CD4-positive, alpha-beta T cell treated with Interleukin-12 subunit alpha and Interleukin-12 subunit beta, for 1 hour (primary cell): ENCODE data around the gene HK3.

Source experiments
- DNase-seq: peaks from one replicate; pipeline ENCODE4 v3.0.0-alpha.2; 2020

Gene HK3, protein sequence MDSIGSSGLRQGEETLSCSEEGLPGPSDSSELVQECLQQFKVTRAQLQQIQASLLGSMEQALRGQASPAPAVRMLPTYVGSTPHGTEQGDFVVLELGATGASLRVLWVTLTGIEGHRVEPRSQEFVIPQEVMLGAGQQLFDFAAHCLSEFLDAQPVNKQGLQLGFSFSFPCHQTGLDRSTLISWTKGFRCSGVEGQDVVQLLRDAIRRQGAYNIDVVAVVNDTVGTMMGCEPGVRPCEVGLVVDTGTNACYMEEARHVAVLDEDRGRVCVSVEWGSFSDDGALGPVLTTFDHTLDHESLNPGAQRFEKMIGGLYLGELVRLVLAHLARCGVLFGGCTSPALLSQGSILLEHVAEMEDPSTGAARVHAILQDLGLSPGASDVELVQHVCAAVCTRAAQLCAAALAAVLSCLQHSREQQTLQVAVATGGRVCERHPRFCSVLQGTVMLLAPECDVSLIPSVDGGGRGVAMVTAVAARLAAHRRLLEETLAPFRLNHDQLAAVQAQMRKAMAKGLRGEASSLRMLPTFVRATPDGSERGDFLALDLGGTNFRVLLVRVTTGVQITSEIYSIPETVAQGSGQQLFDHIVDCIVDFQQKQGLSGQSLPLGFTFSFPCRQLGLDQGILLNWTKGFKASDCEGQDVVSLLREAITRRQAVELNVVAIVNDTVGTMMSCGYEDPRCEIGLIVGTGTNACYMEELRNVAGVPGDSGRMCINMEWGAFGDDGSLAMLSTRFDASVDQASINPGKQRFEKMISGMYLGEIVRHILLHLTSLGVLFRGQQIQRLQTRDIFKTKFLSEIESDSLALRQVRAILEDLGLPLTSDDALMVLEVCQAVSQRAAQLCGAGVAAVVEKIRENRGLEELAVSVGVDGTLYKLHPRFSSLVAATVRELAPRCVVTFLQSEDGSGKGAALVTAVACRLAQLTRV

DNA sequence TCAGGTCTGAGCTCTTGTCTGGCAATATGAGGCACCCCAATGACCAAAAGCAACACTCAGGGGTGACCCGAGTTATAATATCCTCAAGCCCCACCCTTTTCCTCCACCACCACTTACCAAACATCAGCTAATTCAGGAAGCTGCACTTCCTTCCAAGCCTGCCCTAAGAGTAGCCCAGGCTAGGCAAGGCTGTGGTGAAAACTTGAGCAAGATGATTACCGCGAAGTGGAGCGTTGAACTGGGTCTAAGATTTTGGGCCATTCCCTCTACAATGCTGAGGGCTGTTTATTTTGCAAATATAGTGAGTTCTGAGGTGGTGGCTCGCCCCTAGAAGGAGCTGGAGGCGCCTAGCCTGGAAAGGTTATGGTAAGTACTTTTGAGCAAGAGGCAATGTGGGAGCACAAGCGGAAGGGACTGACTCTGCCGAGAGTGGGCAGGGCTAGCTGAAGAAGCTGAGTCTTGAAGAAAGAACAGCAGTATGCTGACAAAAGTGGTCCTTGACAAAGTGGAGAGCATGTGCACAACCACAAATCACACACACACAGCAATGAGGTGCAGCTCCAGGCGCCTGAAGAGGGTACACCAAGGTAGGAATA lies at the start of gene HK3:
Gene HK3 (minus strand): TSS at position 51 of the 596 bp plus-strand sequence. CDS start 3,187 bp downstream, outside the sequence.
- DNase-seq, result peak; percentile 7

DNA sequence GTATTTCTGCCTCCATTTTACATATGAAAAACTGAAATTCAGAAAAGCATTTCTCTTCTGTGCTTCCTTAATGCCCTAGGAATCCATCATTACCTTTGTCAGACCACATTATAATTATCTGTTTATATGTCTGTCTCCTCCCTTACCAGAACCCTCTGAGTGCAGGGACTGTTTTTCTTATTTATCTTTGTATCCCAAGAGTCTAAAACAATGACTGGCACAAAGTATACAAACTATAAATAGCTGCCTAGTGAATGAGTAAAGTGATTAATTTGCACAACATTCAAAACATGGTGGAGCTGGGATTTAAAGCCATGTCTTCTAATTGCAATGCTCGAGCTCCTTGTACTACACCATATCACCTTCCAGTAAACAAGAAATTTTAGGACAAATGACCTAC lies 49.3 kb upstream of the HK3 start:
- no peak for DNase-seq

DNA sequence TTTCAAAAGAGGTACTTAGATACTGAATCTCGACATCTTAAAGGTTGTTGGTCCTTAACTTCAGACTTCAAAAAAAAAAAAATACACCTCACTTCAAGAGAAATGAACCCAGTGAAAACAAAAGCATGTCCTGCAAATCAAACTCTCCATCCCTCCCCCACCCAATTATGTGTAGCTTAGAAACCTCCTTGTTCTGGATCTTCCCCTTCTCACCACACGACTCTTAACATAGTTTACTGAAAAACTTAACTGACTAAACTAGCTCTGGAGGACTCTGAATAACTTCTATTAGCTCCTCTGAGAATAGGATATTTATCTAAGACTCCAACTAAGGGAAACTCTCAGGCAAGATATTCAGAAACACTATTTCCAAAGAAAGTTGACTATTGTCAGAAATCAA lies 48.7 kb upstream of the HK3 start:
- no peak for DNase-seq

DNA sequence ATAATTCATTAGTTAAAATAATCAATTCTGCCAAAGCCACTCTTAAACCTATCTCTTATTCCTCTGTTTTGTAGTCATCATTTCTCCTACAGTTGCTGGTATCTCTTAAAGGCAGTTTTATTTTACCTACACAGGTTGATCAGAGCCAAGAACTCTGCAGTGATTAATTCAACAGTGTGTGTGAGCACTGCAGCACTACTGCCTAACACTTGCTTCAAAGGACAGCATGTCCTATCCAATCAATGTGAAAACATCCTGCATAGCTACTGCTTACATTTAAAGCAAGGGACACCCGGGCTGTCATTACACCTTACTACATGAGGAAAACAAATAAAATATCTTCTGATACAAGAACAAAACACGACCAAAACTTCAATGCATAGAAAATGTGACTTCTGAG lies 45.1 kb upstream of the HK3 start:
- DNase-seq, result no peak

DNA sequence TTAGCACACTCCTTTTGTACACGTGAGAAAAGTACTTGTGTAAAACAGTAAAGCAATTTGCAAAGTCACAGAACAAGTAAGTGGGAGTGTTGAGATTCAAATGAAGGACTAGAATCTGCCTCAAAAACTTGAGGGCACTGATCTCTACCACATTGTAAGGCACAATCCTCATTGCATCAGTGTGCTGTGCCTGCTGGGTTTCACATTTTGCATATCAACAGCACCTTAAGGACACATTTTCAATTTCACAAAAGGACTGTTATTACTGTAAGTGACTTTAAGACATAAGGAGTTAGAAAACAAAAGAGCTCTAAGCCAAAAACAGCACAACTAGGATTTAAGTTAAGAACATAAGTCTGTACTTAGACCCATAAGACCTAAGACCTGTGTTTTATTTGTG lies 44.7 kb upstream of the HK3 start:
- no peak for DNase-seq

DNA sequence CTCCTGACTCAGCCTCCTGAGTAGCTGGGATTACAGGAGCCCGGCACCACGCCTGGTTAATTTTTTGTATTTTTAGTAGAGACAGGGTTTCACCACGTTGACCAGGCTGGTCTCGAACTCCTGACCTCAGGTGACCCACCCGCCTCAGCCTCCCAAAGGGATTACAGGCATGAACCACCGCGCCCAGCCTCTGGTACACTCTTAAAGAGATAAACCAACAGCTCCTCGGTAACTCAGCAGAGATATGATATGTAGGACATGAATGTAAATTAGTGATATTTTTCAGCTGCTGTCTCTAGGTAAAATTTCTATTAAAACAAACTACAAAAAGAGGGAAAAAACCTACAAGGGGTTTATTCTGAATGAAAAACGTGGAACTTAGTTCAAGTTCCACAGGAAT lies 42.8 kb upstream of the HK3 start:
- no peak for DNase-seq

DNA sequence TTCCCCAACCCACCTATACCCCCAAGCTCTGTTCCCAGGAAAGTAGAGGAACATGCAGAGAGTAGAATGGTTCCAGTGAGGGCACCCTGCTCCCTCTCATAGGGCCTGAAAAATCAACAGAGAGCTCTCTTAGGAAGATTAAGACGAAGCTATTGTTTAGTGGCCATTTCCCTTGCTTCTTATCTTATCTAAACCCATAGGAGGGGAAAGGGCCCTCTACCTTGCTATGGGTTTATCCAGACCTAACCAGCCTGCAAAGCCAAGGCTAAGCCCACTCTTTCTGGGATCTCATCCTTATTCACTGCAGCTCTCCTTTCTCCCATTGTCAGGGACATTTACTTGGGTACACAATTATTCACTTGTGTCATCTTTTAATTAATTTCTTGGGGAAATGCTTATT lies 39.3 kb upstream of the HK3 start:
- DNase-seq, result no peak

DNA sequence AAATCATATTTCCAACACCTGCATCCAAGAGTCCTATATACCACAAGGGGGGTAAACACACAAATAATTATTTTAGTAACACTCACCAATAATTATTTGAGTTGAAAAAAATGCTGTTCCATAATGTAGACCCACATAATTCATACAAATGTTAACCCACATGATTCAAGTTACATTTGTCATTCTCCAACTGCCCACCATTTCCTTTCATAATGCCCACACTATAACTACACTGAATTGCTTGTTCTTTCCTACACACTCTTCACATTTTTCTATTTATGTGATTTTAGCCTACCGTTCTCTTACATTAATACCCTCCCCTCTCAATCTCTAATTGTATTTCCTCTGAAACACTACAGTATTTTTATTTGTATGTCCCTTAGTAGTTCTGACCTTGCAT lies 35.9 kb upstream of the HK3 start:
- no peak for DNase-seq

DNA sequence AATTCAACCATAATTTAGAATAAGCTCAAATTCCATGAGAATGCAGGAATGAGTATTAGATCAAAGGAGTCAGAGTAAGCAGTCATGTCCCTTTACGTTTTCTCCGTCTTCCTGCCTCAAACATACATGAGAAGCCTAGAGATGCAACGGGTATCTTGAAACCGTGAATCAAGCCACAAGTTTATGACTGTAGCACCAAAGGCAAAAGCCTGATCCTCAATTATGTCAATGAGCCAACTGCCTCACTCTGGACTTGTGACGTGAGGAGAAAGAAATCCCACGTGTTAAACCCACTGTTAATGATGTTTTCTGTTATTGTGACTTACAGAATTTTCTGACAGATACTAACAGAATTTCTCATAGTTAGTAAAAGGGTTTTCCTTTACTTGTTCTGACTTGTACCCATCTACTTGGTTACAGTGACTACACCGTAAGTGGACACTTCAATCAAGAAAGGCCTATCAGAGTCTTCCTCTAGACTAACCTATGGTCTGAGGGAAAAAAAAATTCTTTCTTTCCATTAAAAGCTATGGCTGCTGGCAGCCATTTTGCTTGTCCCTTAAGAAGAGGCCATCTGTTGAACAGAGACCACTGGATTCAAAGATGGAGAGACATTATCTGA lies 35.3 kb upstream of the HK3 start:
- no peak for DNase-seq

DNA sequence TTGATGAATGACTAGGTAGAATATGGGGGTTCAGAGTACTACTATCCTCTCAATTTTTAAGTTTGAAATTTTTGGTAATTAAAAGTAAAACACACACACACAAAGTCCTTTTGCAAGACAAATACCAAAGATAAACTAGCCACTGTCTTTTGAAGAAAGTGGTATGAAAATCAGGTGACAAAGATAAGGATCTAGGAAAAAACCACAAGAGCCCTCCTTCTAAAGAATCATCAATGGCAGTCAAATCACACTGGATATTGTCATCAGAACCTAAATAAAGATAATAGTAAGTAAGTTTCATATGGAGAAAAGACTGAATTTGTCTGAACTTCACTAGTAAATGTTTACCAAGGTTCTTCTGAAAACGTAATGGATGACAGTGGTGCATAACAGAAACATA lies 30.5 kb upstream of the HK3 start:
- DNase-seq, result peak; percentile 4

DNA sequence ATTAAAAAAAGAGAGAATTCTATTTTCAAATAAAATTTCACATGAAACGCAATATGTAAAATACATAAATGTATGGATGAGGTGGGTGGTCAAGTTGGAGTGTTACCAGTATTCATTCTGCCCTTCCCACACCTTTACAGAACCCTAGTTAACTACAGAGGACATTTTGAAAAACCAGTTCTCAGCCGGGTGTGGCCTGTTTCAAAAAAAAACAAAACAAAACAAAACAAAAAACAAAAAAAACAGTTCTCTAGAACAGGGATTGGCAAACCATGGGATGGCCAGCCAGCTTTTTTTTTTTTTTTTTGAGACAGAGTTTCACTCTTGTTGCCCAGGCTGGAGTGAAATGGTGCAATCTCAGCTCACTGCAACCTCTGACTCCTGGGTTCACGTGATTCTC lies 28.4 kb upstream of the HK3 start:
- no peak for DNase-seq

DNA sequence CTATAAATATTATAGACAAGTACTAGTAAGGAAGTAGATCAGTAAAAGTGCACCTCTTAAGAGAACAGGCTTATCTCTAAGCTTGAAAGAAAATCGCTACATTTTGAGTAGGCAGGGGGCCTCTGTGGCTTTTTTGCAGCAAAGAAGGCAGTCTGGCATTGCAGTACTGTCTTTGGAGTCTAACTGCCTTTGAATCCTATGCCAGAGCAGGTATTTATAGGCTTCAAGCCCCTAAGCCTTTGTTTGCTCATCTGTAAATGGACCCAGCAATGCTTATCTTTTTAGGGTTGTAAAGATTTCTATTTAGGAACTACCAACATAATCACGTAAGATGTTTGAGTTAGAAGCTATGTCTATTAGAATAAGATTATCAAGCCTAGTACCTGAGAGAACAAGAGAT lies 23.7 kb upstream of the HK3 start:
- DNase-seq, result no peak

DNA sequence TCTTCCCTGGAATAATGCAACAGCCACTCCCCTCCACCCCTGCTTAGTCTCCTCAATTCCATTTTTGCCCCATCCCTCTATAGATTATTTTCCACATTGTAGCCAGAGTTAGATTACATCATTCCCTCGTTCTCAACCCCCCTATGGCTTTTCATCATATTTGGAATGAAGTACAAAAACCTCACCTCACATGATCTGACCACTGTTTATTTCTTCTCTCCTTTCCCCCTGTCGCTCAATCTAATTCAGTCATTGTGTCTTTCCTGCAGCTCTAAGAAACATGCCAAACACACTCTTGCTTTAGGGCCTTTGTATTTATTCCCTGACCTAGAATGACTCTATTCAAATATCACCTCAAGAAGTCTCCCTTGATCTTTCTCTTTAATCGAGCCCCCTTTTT lies 22.6 kb upstream of the HK3 start:
- no peak for DNase-seq

DNA sequence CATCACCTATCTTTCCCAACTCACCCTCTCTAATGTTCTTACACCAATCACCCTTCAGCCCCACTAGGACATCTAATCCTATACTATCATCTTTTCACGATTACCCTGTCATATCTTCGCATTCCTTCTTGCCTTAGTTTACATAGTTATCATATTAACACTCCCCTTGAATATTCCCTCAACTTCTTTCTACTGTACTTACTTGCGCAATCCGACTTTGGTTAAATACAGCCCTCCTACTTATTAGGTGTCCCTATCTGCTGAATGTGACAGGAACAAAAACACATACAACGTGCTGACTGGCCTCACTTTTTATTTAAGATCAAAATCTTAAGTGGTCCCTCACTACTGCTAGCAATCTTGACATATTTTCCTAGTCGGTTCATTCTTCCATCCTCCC lies 19.5 kb upstream of the HK3 start:
- DNase-seq, result no peak

DNA sequence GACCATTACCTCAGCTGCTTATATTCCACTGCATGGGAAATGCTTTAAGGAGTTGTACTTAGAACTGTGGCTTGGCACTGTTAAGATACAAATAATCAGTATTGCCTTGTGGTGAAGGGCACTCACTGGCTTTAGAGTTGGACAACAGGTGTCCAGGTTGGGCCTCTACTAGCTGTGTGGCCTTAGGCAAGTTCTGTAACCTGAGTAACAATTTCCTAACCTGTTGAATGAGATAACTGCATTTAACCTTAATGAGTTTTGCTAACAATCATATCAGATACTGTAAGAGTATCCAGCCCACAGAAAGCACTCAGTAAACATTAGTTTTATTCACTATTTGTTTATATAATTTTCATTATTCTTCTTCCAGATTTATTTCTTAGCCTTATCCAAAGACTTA lies 17.2 kb upstream of the HK3 start:
- DNase-seq, result no peak

DNA sequence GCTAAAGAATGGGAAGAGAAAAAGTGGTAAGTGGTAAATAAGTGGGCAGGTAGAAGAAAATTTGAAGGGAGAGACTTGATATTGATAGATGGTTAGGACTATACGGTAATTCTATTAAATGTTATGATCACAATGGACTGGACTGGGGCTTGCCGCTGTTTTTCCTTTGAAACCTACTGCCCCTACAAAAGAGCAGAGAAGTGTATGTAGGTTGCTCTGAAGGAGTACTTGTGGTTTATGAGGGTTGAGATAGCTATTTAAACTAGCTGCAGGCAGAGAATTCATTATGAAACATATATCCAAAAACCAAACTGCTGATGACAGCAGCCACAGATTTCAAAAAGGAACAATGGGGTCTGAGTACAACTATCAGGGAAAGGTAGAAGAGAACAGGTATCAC lies 16.8 kb upstream of the HK3 start:
- no peak for DNase-seq

DNA sequence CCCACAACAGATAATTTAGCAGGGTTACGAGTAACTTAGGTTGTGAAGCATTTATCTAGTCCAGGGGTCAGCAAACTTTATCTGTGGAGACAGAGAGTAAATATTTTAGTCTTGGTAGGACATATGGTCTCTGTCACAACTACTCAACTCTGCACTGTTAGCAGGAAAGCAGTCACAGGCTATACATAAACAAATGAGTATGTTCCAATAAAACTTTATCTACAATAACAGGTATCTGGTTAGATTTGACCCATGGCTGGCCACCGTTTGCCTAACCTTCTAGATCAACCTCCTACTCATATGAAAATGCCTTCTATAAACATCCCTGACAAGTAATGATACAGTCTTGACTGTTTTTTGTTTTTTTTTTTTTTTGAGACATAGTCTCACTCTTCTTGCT lies 13.0 kb upstream of the HK3 start:
- DNase-seq, result no peak

DNA sequence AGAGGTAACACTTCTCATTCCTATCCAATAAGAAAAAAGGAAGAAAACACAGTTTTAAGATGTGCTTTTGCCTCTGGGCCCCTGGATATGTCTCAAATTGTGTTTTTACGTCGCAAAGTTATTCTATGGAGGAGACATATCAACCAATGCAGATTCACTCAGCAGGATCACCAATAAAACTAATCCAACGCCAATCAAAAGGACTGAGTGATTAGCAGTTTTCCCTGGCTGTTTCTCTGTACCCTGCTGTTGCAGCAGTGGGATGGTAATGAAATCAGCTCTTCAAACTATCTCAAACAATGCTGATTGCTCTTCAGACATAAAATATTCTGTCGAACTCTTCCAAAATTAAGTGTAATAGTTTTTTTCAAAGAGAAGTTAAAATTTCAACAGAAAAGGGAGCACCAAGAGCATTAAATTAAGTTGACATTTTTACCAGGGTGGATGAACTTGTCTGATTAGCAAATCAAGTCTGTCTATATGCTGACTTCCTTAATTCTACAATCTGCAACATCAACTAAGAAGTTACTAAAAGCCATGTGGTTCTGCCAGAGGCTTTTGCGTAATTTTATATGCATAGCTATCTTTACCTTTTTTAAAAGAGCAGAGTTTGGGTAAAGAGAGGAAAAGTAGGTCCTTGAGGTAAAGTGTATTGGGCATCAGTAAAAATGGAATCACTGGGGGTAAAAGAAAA lies 9.7 kb upstream of the HK3 start:
- DNase-seq, result no peak

DNA sequence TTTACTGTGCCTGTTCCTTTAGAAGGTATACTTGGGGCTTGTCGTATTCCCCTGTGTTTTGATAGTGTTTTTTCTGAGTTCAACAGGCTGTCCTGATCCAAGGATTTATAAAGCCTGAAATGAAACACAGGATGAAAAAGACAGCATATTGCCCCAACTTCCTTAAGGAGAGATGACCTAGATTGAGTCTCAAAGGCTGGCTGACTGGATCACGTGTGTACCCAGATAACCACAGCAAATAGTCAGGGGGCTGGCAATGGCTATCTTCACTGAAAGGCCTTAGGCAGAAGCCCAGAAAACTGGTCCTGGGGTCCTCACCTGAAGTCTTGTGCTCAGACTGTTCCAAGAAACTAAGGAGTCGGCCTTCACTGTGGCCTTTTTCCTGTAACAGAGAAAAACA lies 7.7 kb upstream of the HK3 start:
- DNase-seq, result no peak

DNA sequence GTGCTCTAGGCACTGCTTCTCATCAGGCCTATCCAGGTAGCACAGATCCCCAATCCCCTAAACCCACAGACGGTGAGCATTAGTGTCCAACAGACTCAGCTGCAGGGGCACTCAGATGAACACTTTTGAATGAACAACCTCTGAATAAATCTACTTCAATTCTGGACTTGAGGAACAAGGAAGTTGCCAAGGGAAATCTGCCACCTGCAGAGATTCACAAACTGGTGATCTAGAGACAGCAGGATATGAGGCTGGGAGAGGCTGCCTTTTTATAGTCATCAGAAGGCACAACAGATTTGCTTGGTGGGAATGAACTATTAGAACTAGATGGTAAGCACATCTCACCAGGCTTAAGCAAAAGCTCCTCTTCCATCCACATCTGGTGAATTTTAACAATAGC lies 7.0 kb upstream of the HK3 start:
- no peak for DNase-seq

DNA sequence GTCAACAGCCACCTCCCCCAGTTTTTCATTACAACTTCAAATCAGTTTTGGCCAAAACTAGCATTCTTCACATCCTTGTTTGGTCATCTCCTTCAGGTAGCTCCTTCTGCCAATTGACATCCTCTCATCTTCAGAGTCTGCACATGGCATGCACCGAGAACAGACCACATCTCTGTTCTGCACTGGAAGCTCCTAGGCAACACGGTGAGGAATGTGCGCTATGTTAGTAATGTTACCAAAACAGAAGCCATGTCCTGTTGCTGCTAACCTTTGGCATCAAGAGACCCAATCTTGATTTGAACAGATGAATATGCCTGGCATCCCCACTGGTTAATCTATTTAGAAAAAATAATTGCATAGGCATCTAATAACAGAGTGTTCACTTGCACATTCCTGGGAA lies 5.1 kb upstream of the HK3 start:
- DNase-seq, result no peak

DNA sequence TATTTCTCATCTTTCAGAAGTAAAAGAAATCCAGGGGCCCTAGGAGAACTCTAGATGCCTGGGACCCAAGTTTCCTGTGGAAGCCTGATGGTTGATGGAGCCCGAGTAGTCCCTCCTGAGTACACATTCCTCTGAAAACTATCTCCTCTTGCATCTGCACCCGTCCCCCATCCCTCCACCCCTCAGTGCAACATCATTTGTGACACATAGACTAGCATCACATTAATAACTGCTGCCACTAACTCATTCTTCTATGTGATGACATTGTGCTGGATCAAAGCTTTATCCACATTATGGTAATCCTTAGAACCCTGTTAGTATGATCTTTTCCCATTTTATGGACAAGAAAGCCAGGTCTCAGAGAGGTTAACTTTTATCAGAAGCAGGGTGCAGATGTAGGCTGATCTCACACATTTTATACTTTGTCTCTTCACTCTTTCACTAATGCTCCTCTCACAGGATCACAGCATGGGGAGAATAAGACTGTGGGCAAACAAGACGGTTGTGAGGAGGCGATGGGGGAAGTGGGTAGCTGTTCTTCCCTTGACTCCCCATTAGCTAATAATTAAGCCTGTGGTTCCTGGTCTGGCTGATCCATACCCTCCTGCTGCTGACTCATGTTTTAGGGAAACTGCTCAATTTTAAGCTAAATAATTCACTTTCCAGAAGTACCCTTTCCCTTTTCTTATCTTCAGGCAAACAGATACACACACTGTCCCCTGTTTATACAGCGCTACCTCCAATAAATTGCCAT lies 3.9 kb upstream of the HK3 start:
- no peak for DNase-seq
